ENCODE data around the gene VSTM4.

VSTM4 gene

GRCh38 chr10:49108656-49109055, 6.7 kb downstream of the VSTM4 start:
- H3K4me1 Mint-ChIP-seq (ENCODE audit: low read depth in 2 of 2) = no peaks in the 10 kb centered on the region
- DNase-seq (no peak), ATAC-seq (replicated peaks) (no peak)
- no peak overlapping the region for H3K4me3 Mint-ChIP-seq
- H3K9me3 Mint-ChIP-seq = peaks cover 0 to 2% of the 10 kb centered on the region in 2 donors
- H3K27ac Mint-ChIP-seq = no peak overlapping the region
- no peaks in the 10 kb centered on the region for H3K36me3 Mint-ChIP-seq (ENCODE audit: insufficient read depth)
- H3K27me3 Mint-ChIP-seq = peaks cover 13 to 18% of the 10 kb centered on the region in 2 donors

GRCh38 chr10:49107887-49108267, 7.4 kb downstream of the VSTM4 start:
- Mint-ChIP-seq H3K4me1 (ENCODE audit: low read depth in 2 of 2) (no peaks in the 10 kb centered on the region), H3K36me3 (ENCODE audit: insufficient read depth) (no peaks in the 10 kb centered on the region), H3K27me3 (peaks cover 11 to 18% of the 10 kb centered on the region in 2 donors), H3K9me3 (peaks cover 0 to 2% of the 10 kb centered on the region in 2 donors), H3K27ac (no peak overlapping the region), H3K4me3 (no peak overlapping the region)
- ATAC-seq (replicated peaks) = no peak
- no peak for DNase-seq

GRCh38 chr10:49107111-49107886, 8.0 kb downstream of the VSTM4 start:
- H3K36me3 Mint-ChIP-seq (ENCODE audit: insufficient read depth) = no peaks in the 10 kb centered on the region
- DNase-seq (no peak), ATAC-seq (replicated peaks) (no peak)
- no peaks in the 10 kb centered on the region for H3K4me1 Mint-ChIP-seq (ENCODE audit: low read depth in 2 of 2)
- H3K4me3 Mint-ChIP-seq = no peak overlapping the region
- H3K27ac Mint-ChIP-seq = no peak overlapping the region
- peaks cover 11 to 18% of the 10 kb centered on the region in 2 donors for H3K27me3 Mint-ChIP-seq
- peaks cover 0 to 2% of the 10 kb centered on the region in 2 donors for H3K9me3 Mint-ChIP-seq

- no peak for DNase-seq
- H3K36me3 Mint-ChIP-seq (ENCODE audit: insufficient read depth) = no peaks in the 10 kb centered on the region
- H3K27ac Mint-ChIP-seq = no peak overlapping the region
- peaks cover 11 to 18% of the 10 kb centered on the region in 2 donors for H3K27me3 Mint-ChIP-seq
- H3K4me1 Mint-ChIP-seq (ENCODE audit: low read depth in 2 of 2) = no peaks in the 10 kb centered on the region
- H3K4me3 Mint-ChIP-seq = no peak overlapping the region
- H3K9me3 Mint-ChIP-seq = peaks cover 0 to 2% of the 10 kb centered on the region in 2 donors
- ATAC-seq (replicated peaks) = no peak
These were observed 8.9 kb downstream of the VSTM4 start for GRCh38 chr10:49106451-49106850.

- DNase-seq (no peak), ATAC-seq (replicated peaks) (no peak)
- H3K27ac Mint-ChIP-seq = no peak overlapping the region
- H3K9me3 Mint-ChIP-seq = peaks cover 0 to 2% of the 10 kb centered on the region in 2 donors
- no peaks in the 10 kb centered on the region for H3K36me3 Mint-ChIP-seq (ENCODE audit: insufficient read depth)
- H3K27me3 Mint-ChIP-seq = peaks cover 8 to 18% of the 10 kb centered on the region in 2 donors
- no peaks in the 10 kb centered on the region for H3K4me1 Mint-ChIP-seq (ENCODE audit: low read depth in 2 of 2)
- no peak overlapping the region for H3K4me3 Mint-ChIP-seq
These were observed 10.2 kb downstream of the VSTM4 start for GRCh38 chr10:49105076-49105475.

GRCh38 chr10:49104323-49104722, 11.0 kb downstream of the VSTM4 start:
- no peak for ATAC-seq (replicated peaks)
- H3K27me3 Mint-ChIP-seq = peaks cover 8 to 21% of the 10 kb centered on the region in 2 donors
- H3K4me1 Mint-ChIP-seq (ENCODE audit: low read depth in 2 of 2) = no peaks in the 10 kb centered on the region
- peaks cover 0 to 2% of the 10 kb centered on the region in 2 donors for H3K9me3 Mint-ChIP-seq
- H3K36me3 Mint-ChIP-seq (ENCODE audit: insufficient read depth) = no peaks in the 10 kb centered on the region
- no peak overlapping the region for H3K4me3 Mint-ChIP-seq
- DNase-seq = no peak
- H3K27ac Mint-ChIP-seq = no peak overlapping the region

- Mint-ChIP-seq H3K4me1 (ENCODE audit: low read depth in 2 of 2) (no peaks in the 10 kb centered on the region), H3K9me3 (peaks cover 0 to 2% of the 10 kb centered on the region in 2 donors), H3K27me3 (peaks cover 9 to 22% of the 10 kb centered on the region in 2 donors), H3K36me3 (ENCODE audit: insufficient read depth) (no peaks in the 10 kb centered on the region), H3K27ac (no peak overlapping the region), H3K4me3 (no peak overlapping the region)
- DNase-seq = no peak
- no peak for ATAC-seq (replicated peaks)
These were observed 11.6 kb downstream of the VSTM4 start for GRCh38 chr10:49103761-49104160.

GRCh38 chr10:49099046-49099445, 16.3 kb downstream of the VSTM4 start:
- Mint-ChIP-seq H3K4me3 (no peak overlapping the region), H3K27ac (no peak overlapping the region), H3K36me3 (ENCODE audit: insufficient read depth) (no peaks in the 10 kb centered on the region), H3K27me3 (peaks cover 12 to 20% of the 10 kb centered on the region in 2 donors), H3K4me1 (ENCODE audit: low read depth in 2 of 2) (no peaks in the 10 kb centered on the region), H3K9me3 (no peaks in the 10 kb centered on the region)
- DNase-seq = no peak
- ATAC-seq (replicated peaks) = no peak

- H3K4me3 Mint-ChIP-seq = no peak overlapping the region
- H3K27me3 Mint-ChIP-seq = peaks cover 19 to 29% of the 10 kb centered on the region in 2 donors
- DNase-seq (no peak), ATAC-seq (replicated peaks) (no peak)
- no peaks in the 10 kb centered on the region for H3K4me1 Mint-ChIP-seq (ENCODE audit: low read depth in 2 of 2)
- no peaks in the 10 kb centered on the region for H3K9me3 Mint-ChIP-seq
- peaks cover 2% of the 10 kb centered on the region for H3K36me3 Mint-ChIP-seq (ENCODE audit: insufficient read depth)
- no peak overlapping the region for H3K27ac Mint-ChIP-seq
These were observed 18.4 kb downstream of the VSTM4 start for GRCh38 chr10:49096890-49097445.

GRCh38 chr10:49094646-49095045, 20.7 kb downstream of the VSTM4 start:
- ATAC-seq (replicated peaks) = no peak
- Mint-ChIP-seq H3K4me3 (no peak overlapping the region), H3K36me3 (ENCODE audit: insufficient read depth) (peaks cover 2% of the 10 kb centered on the region), H3K4me1 (ENCODE audit: low read depth in 2 of 2) (no peaks in the 10 kb centered on the region), H3K27me3 (peaks cover 16 to 37% of the 10 kb centered on the region in 2 donors), H3K27ac (no peak overlapping the region), H3K9me3 (no peaks in the 10 kb centered on the region)
- DNase-seq = no peak

- Mint-ChIP-seq H3K36me3 (ENCODE audit: insufficient read depth) (peaks cover 2% of the 10 kb centered on the region), H3K27me3 (peaks cover 15 to 39% of the 10 kb centered on the region in 2 donors), H3K4me1 (ENCODE audit: low read depth in 2 of 2) (no peaks in the 10 kb centered on the region), H3K4me3 (no peak overlapping the region), H3K27ac (no peak overlapping the region), H3K9me3 (no peaks in the 10 kb centered on the region)
- DNase-seq (no peak), ATAC-seq (replicated peaks) (no peak)
These were observed 21.4 kb downstream of the VSTM4 start for GRCh38 chr10:49093922-49094321.

- Mint-ChIP-seq H3K4me1 (ENCODE audit: low read depth in 2 of 2) (no peaks in the 10 kb centered on the region), H3K36me3 (ENCODE audit: insufficient read depth) (peaks cover 2% of the 10 kb centered on the region), H3K9me3 (no peaks in the 10 kb centered on the region), H3K27ac (no peak overlapping the region), H3K4me3 (no peak overlapping the region), H3K27me3 (peaks cover 14 to 33% of the 10 kb centered on the region in 2 donors)
- ATAC-seq (replicated peaks) (no peak), DNase-seq (no peak)
These were observed 22.8 kb downstream of the VSTM4 start for GRCh38 chr10:49092477-49092876.

GRCh38 chr10:49091450-49092210, 23.7 kb downstream of the VSTM4 start:
- Mint-ChIP-seq H3K36me3 (ENCODE audit: insufficient read depth) (peaks cover 2% of the 10 kb centered on the region), H3K9me3 (peaks cover 0 to 2% of the 10 kb centered on the region in 2 donors), H3K27me3 (peaks cover 14 to 33% of the 10 kb centered on the region in 2 donors), H3K27ac (no peak overlapping the region), H3K4me3 (no peak overlapping the region), H3K4me1 (ENCODE audit: low read depth in 2 of 2) (no peaks in the 10 kb centered on the region)
- ATAC-seq (replicated peaks) = no peak
- no peak for DNase-seq

Data from effector memory CD8-positive, alpha-beta T cell (primary cell).